ENCODE data around the gene FLAD1.

FLAD1 gene

GRCh38 chr1:154974102-154974807 is 8.9 kb upstream of the FLAD1 start, which contains the start of gene CKS1B (continued):
- TF ChIP-seq, protein P1, sequence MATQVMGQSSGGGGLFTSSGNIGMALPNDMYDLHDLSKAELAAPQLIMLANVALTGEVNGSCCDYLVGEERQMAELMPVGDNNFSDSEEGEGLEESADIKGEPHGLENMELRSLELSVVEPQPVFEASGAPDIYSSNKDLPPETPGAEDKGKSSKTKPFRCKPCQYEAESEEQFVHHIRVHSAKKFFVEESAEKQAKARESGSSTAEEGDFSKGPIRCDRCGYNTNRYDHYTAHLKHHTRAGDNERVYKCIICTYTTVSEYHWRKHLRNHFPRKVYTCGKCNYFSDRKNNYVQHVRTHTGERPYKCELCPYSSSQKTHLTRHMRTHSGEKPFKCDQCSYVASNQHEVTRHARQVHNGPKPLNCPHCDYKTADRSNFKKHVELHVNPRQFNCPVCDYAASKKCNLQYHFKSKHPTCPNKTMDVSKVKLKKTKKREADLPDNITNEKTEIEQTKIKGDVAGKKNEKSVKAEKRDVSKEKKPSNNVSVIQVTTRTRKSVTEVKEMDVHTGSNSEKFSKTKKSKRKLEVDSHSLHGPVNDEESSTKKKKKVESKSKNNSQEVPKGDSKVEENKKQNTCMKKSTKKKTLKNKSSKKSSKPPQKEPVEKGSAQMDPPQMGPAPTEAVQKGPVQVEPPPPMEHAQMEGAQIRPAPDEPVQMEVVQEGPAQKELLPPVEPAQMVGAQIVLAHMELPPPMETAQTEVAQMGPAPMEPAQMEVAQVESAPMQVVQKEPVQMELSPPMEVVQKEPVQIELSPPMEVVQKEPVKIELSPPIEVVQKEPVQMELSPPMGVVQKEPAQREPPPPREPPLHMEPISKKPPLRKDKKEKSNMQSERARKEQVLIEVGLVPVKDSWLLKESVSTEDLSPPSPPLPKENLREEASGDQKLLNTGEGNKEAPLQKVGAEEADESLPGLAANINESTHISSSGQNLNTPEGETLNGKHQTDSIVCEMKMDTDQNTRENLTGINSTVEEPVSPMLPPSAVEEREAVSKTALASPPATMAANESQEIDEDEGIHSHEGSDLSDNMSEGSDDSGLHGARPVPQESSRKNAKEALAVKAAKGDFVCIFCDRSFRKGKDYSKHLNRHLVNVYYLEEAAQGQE (tag by site-specific recombination; IDR thresholded peaks at IDR 0.05), result no peak
- TF ChIP-seq ZNF768 (tag by site-specific recombination; IDR thresholded peaks at IDR 0.05) (no peak), ZBTB26 (tag by site-specific recombination; optimal IDR thresholded peaks at IDR 0.05) (peak; percentile 79), SP2 (tag by site-specific recombination; IDR thresholded peaks at IDR 0.05) (peak; percentile 96), ZNF366 (tag by site-specific recombination; conservative IDR thresholded peaks at IDR 0.05) (peak; percentile 95), HOXC10 (CRISPR knock-in tag; IDR thresholded peaks at IDR 0.05) (no peak), ZNF510 (tag by site-specific recombination; IDR thresholded peaks at IDR 0.05; ENCODE audit: insufficient replicate concordance) (no peak), ZBTB1 (tag by site-specific recombination; IDR thresholded peaks at IDR 0.05) (no peak), ZBTB20 (tag by site-specific recombination; IDR thresholded peaks at IDR 0.05) (peak; percentile 99), KLF16 (tag by site-specific recombination; IDR thresholded peaks at IDR 0.05) (no peak; the same call in 1 of the 2 replicates), ZNF292 (tag by site-specific recombination; IDR thresholded peaks at IDR 0.05; ENCODE audit: borderline replicate concordance, low read depth) (no peak), ZNF792 (tag by site-specific recombination; IDR thresholded peaks at IDR 0.05) (no peak), SETDB1 (IDR thresholded peaks at IDR 0.05; ENCODE audit: insufficient read length, low read length) (no peak), ZNF24 (tag by site-specific recombination; IDR thresholded peaks at IDR 0.05) (0 out of 2 replicates have a peak, but pooled peaks have one; percentile 19), ZBTB10 (tag by site-specific recombination; IDR thresholded peaks at IDR 0.05) (peak; percentile 97), ZNF311 (tag by site-specific recombination; IDR thresholded peaks at IDR 0.05; ENCODE audit: borderline replicate concordance) (no peak), ZNF571 (tag by site-specific recombination; IDR thresholded peaks at IDR 0.05) (no peak), ZFHX2 (tag by site-specific recombination; conservative IDR thresholded peaks at IDR 0.05) (peak; percentile 90), ZNF302 (tag by site-specific recombination; IDR thresholded peaks at IDR 0.05; ENCODE audit: low read depth) (no peak), ZNF211 (tag by site-specific recombination; IDR thresholded peaks at IDR 0.05; ENCODE audit: low read depth) (no peak), ZNF626 (tag by site-specific recombination; IDR thresholded peaks at IDR 0.05) (no peak), HIC1 (tag by site-specific recombination; IDR thresholded peaks at IDR 0.05) (no peak)
- TF ChIP-seq, protein P2, sequence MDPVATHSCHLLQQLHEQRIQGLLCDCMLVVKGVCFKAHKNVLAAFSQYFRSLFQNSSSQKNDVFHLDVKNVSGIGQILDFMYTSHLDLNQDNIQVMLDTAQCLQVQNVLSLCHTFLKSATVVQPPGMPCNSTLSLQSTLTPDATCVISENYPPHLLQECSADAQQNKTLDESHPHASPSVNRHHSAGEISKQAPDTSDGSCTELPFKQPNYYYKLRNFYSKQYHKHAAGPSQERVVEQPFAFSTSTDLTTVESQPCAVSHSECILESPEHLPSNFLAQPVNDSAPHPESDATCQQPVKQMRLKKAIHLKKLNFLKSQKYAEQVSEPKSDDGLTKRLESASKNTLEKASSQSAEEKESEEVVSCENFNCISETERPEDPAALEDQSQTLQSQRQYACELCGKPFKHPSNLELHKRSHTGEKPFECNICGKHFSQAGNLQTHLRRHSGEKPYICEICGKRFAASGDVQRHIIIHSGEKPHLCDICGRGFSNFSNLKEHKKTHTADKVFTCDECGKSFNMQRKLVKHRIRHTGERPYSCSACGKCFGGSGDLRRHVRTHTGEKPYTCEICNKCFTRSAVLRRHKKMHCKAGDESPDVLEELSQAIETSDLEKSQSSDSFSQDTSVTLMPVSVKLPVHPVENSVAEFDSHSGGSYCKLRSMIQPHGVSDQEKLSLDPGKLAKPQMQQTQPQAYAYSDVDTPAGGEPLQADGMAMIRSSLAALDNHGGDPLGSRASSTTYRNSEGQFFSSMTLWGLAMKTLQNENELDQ (tag by site-specific recombination; IDR thresholded peaks at IDR 0.05; ENCODE audit: low read depth), result no peak
- TF ChIP-seq, protein P3, sequence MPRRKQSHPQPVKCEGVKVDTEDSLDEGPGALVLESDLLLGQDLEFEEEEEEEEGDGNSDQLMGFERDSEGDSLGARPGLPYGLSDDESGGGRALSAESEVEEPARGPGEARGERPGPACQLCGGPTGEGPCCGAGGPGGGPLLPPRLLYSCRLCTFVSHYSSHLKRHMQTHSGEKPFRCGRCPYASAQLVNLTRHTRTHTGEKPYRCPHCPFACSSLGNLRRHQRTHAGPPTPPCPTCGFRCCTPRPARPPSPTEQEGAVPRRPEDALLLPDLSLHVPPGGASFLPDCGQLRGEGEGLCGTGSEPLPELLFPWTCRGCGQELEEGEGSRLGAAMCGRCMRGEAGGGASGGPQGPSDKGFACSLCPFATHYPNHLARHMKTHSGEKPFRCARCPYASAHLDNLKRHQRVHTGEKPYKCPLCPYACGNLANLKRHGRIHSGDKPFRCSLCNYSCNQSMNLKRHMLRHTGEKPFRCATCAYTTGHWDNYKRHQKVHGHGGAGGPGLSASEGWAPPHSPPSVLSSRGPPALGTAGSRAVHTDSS (tag by site-specific recombination; IDR thresholded peaks at IDR 0.05), result no peak

Data from HEK293 (cell line).